H9 (cell line): Measurements from ENCODE around the gene CLRN3. TPM values are rescaled to one million over a fixed set of nuclear protein-coding genes. Genes with fewer than 3 reads are reported as not detected.

Experiments used
- DNase-seq: peaks from one replicate; pipeline ENCODE4 v3.0.0-alpha.2; 2017
- H2AFZ ChIP-seq: one replicate; pipeline ENCODE4 v1.6.1; 2013; ENCODE audit warnings: mild to moderate bottlenecking, low read length, control low read depth, moderate library complexity
- H2AK5ac ChIP-seq: 2 replicates; pipeline ENCODE4 v1.6.1; 2013; ENCODE audit warnings: low read length, control low read depth, mixed read lengths; ENCODE audit not compliant: insufficient read length
- H2BK120ac ChIP-seq: one replicate; pipeline ENCODE4 v1.6.1; 2013; ENCODE audit warnings: low read depth, mild to moderate bottlenecking, low read length, control low read depth, inconsistent platforms; ENCODE audit not compliant: poor library complexity, severe bottlenecking
- H2BK12ac ChIP-seq: 2 replicates; pipeline ENCODE4 v1.6.1; 2013; ENCODE audit warnings: low read length, control low read depth, mixed read lengths, low read depth; ENCODE audit not compliant: insufficient read length
- H2BK15ac ChIP-seq: 2 replicates; pipeline ENCODE4 v1.6.1; 2013; ENCODE audit warnings: low read depth, low read length, control low read depth
- H2BK20ac ChIP-seq: one replicate; pipeline ENCODE4 v1.6.1; 2013; ENCODE audit warnings: low read depth, mild to moderate bottlenecking, low read length, control low read depth, inconsistent platforms; ENCODE audit not compliant: poor library complexity, severe bottlenecking
- H2BK5ac ChIP-seq: 2 replicates; pipeline ENCODE4 v1.6.1; 2013; ENCODE audit warnings: low read length, control low read depth, mixed read lengths; ENCODE audit not compliant: insufficient read length
- H3K14ac ChIP-seq: 2 replicates; pipeline ENCODE4 v1.6.1; 2013; ENCODE audit warnings: low read length, control low read depth; ENCODE audit not compliant: insufficient read depth
- H3K18ac ChIP-seq: 2 replicates; pipeline ENCODE4 v1.6.1; 2013; ENCODE audit warnings: low read depth, mild to moderate bottlenecking, mixed read lengths, low read length, control low read depth; ENCODE audit not compliant: insufficient read length
- H3K23ac ChIP-seq: 2 replicates; pipeline ENCODE4 v1.6.1; 2013; ENCODE audit warnings: low read length, control low read depth, mixed read lengths, low read depth; ENCODE audit not compliant: insufficient read length
- H3K23me2 ChIP-seq: 2 replicates; pipeline ENCODE4 v1.6.1; 2013; ENCODE audit warnings: low read depth, mild to moderate bottlenecking, mixed read lengths, low read length, control low read depth; ENCODE audit not compliant: insufficient read length, poor library complexity, severe bottlenecking
- H3K27ac ChIP-seq: 2 replicates; pipeline ENCODE4 v1.5.1; 2013; ENCODE audit warnings: low read length, control low read depth, mixed read lengths, low read depth; ENCODE audit not compliant: insufficient read length
- H3K27me3 ChIP-seq: 2 replicates; pipeline ENCODE4 v1.6.1; 2013; ENCODE audit warnings: low read length, control low read depth, inconsistent platforms; ENCODE audit not compliant: insufficient read depth
- H3K4ac ChIP-seq: 2 replicates; pipeline ENCODE4 v1.6.1; 2013; ENCODE audit warnings: low read depth, mild to moderate bottlenecking, control low read depth, inconsistent platforms, low read length, moderate library complexity
- H3K4me1 ChIP-seq: 2 replicates; pipeline ENCODE4 v1.6.1; 2013; ENCODE audit warnings: low read length, control low read depth, inconsistent platforms; ENCODE audit not compliant: insufficient read depth
- H3K4me2 ChIP-seq: 2 replicates; pipeline ENCODE4 v1.6.1; 2013; ENCODE audit warnings: low read length, control low read depth, mixed read lengths; ENCODE audit not compliant: insufficient read length, insufficient read depth
- H3K56ac ChIP-seq: 2 replicates; pipeline ENCODE4 v1.6.1; 2013; ENCODE audit warnings: low read depth, mild to moderate bottlenecking, mixed read lengths, low read length, control low read depth; ENCODE audit not compliant: insufficient read length
- H3K79me1 ChIP-seq: 2 replicates; pipeline ENCODE4 v1.6.1; 2013; ENCODE audit warnings: low read depth, mild to moderate bottlenecking, moderate library complexity, low read length, control low read depth, inconsistent platforms; ENCODE audit not compliant: insufficient read depth, poor library complexity, severe bottlenecking
- H3K79me2 ChIP-seq: 2 replicates; pipeline ENCODE4 v1.6.1; 2013; ENCODE audit warnings: low read length, control low read depth, inconsistent platforms; ENCODE audit not compliant: insufficient read depth
- H3K9ac ChIP-seq: 2 replicates; pipeline ENCODE4 v1.6.1; 2013; ENCODE audit warnings: low read length, control low read depth, mixed read lengths; ENCODE audit not compliant: insufficient read length; ENCODE audit errors: extremely low read depth
- H3K9me3 ChIP-seq: one replicate; pipeline ENCODE4 v1.6.1; 2013; ENCODE audit warnings: low read depth, low read length, inconsistent platforms; ENCODE audit not compliant: control insufficient read depth
- H3T11ph ChIP-seq: one replicate; pipeline ENCODE4 v1.6.1; 2013; ENCODE audit warnings: mild to moderate bottlenecking, low read length, control low read depth, inconsistent platforms
- H4K20me1 ChIP-seq: one replicate; pipeline ENCODE4 v1.6.1; 2013; ENCODE audit not compliant: control insufficient read depth, insufficient read length, insufficient read depth
- H4K5ac ChIP-seq: 2 replicates; pipeline ENCODE4 v1.6.1; 2013; ENCODE audit warnings: low read depth, mild to moderate bottlenecking, mixed read lengths, low read length, control low read depth; ENCODE audit not compliant: insufficient read length
- H4K8ac ChIP-seq: replicated peaks from 2 replicates; pipeline ENCODE4 v1.6.1; 2013; ENCODE audit warnings: low read length, control low read depth, mixed read lengths, low read depth; ENCODE audit not compliant: insufficient read length
- H4K91ac ChIP-seq: 2 replicates; pipeline ENCODE4 v1.6.1; 2013; ENCODE audit warnings: low read depth, mild to moderate bottlenecking, moderate library complexity, mixed read lengths, low read length, control low read depth; ENCODE audit not compliant: insufficient read length
- H3K27ac Mint-ChIP-seq, 3 experiments: 2 replicates in 2 of 3; 3 replicates in 1 of 3; pipeline ENCODE4 v1.8.0; 2020 to 2021; ENCODE audit warnings: mixed read lengths in 3 of 3, mild to moderate bottlenecking in 1 of 3, moderate library complexity in 1 of 3
- H3K27me3 Mint-ChIP-seq: 2 replicates; pipeline ENCODE4 v1.8.0; 2021; ENCODE audit warnings: low read depth, mild to moderate bottlenecking, moderate library complexity, mixed read lengths
- H3K36me3 Mint-ChIP-seq, 3 experiments: 2 replicates in 2 of 3; 3 replicates in 1 of 3; pipeline ENCODE4 v1.8.0; 2020 to 2021; ENCODE audit warnings: low read depth in 3 of 3, mixed read lengths in 3 of 3; ENCODE audit not compliant: insufficient read depth in 1 of 3
- H3K4me1 Mint-ChIP-seq, 2 experiments: 2 replicates each; pipeline ENCODE4 v1.8.0; 2020; ENCODE audit warnings: mixed read lengths in 2 of 2
- H3K4me3 Mint-ChIP-seq, 2 experiments: 2 replicates in 1 of 2; 3 replicates in 1 of 2; pipeline ENCODE4 v1.8.0; 2020 to 2021; ENCODE audit warnings: mild to moderate bottlenecking in 2 of 2, mixed read lengths in 2 of 2, moderate library complexity in 1 of 2
- H3K9me3 Mint-ChIP-seq, 2 experiments: 2 replicates in 1 of 2; 3 replicates in 1 of 2; pipeline ENCODE4 v1.8.0; 2020; ENCODE audit warnings: mild to moderate bottlenecking in 2 of 2, mixed read lengths in 2 of 2, moderate library complexity in 1 of 2
- CTCF ChIP-seq: fragments of 200-600 bp; sonication (generic); conservative IDR thresholded peaks from 3 replicates; pipeline ENCODE4 v1.8.0; 2021; ENCODE audit warnings: antibody characterized with exemption, mild to moderate bottlenecking
- WGBS: extraction: QIAGEN DNeasy Blood & Tissue Kit; methylation state at CpG from one replicate; pipeline ENCODE4 v1.1.7; 2013; ENCODE audit warnings: missing lambda C conversion rate, low lambda C conversion rate, mixed read lengths; ENCODE audit not compliant: insufficient read length; ENCODE audit errors: extremely low coverage; 5-methylcytosine and 5-hydroxymethylcytosine counted together
- total RNA-seq: library from RNA; stranded (reverse); gene quantifications from 2 replicates; pipeline ENCODE4 v1.2.1, GENCODE V29; 2021

Gene CLRN3
- total RNA-seq, 1 experiment from 2014 or later: not detected

- no peak overlapping the region for H3K27ac Mint-ChIP-seq
- Histone ChIP-seq H4K5ac (no peak overlapping the region), H4K8ac (no peak overlapping the region), H4K91ac (no peak overlapping the region), H3K9ac (no peak overlapping the region), H2BK20ac (no peak overlapping the region), H3K23ac (no peak overlapping the region), H2BK120ac (no peak overlapping the region), H3K14ac (no peak overlapping the region), H3K4me1 (no peaks in the 10 kb centered on the region), H3K4me2 (no peak overlapping the region), H2AK5ac (no peak overlapping the region), H3K27me3 (no peaks in the 10 kb centered on the region), H3K79me1 (no peaks in the 10 kb centered on the region), H3K9me3 (no peaks in the 10 kb centered on the region), H3T11ph (no peak overlapping the region), H2BK12ac (no peak overlapping the region), H2BK5ac (no peak overlapping the region), H2AFZ (no peak overlapping the region), H3K79me2 (no peaks in the 10 kb centered on the region), H2BK15ac (no peak overlapping the region), H3K27ac (no peak overlapping the region), H3K23me2 (no peaks in the 10 kb centered on the region), H4K20me1 (no peaks in the 10 kb centered on the region), H3K4ac (no peak overlapping the region), H3K18ac (no peak overlapping the region), H3K56ac (no peak overlapping the region)
- peaks cover 3 to 7% of the 10 kb centered on the region in 2 experiments; a peak in 3 of 4 replicates for H3K4me1 Mint-ChIP-seq
- H3K36me3 Mint-ChIP-seq: no peaks in the 10 kb centered on the region
- WGBS: no CpG with 5 or more reads among the region's 10 CpGs
- no peak for DNase-seq
- no peaks in the 10 kb centered on the region for H3K9me3 Mint-ChIP-seq
- no peak for TF ChIP-seq CTCF
- H3K4me3 Mint-ChIP-seq: no peak overlapping the region
- no peaks in the 10 kb centered on the region for H3K27me3 Mint-ChIP-seq
Observed at GRCh38 chr10:127883516-127883915, 9.2 kb downstream of the CLRN3 start.
